SK-N-SH treated with all-trans-retinoic acid at 6 μM for 48 hours (cell line): ENCODE measurements around the gene CHRNA3.

Experiments used
- ARNTL ChIP-seq: fragments of 450-650 bp; formaldehyde crosslinking; IDR thresholded peaks from 2 replicates; pipeline ENCODE4 v1.5.0; 2020; ENCODE audit warnings: low read depth, mild to moderate bottlenecking, moderate library complexity, borderline replicate concordance
- BACH2 ChIP-seq: fragments of 250-450 bp; sonication (Bioruptor Pico); IDR thresholded peaks from 2 replicates; pipeline ENCODE4 v1.9.0; 2021; ENCODE audit warnings: mild to moderate bottlenecking, borderline replicate concordance
- CREB5 ChIP-seq: fragments of 250-450 bp; sonication (Bioruptor Pico); IDR thresholded peaks from 2 replicates; pipeline ENCODE4 v1.5.1; 2020; ENCODE audit warnings: low read depth, mild to moderate bottlenecking, moderate library complexity
- ISL1 ChIP-seq: fragments of 250-450 bp; sonication (Bioruptor Pico); IDR thresholded peaks from 2 replicates; pipeline ENCODE4 v2.1.2; 2022; ENCODE audit warnings: mild to moderate bottlenecking, moderate library complexity
- POU6F1 ChIP-seq: fragments of 250-450 bp; sonication (Bioruptor Pico); IDR thresholded peaks from 2 replicates; pipeline ENCODE4 v1.8.0; 2021; ENCODE audit warnings: low read depth, mild to moderate bottlenecking, moderate library complexity, borderline replicate concordance
- SNAI2 ChIP-seq: fragments of 250-450 bp; sonication (Bioruptor Pico); IDR thresholded peaks from 2 replicates; pipeline ENCODE4 v1.5.0; 2020; ENCODE audit warnings: mild to moderate bottlenecking, moderate library complexity

GRCh38 chr15:78571382-78571781 lies 49.4 kb downstream of the CHRNA3 start:
- TF ChIP-seq SNAI2 (CRISPR knock-in tag): no peak
- no peak for TF ChIP-seq CREB5 (CRISPR knock-in tag)
- no peak for TF ChIP-seq ARNTL (CRISPR knock-in tag)
- no peak for TF ChIP-seq POU6F1 (CRISPR knock-in tag)
- TF ChIP-seq BACH2 (CRISPR knock-in tag): no peak
- no peak for TF ChIP-seq ISL1
